DMS153 (cell line): ENCODE measurements around the gene ZNF268.

Experiments used
- DNase-seq: peaks from one replicate; lab custom pipeline; 2025; lab: John Stamatoyannopoulos, UW

The ZNF268 gene

DNA sequence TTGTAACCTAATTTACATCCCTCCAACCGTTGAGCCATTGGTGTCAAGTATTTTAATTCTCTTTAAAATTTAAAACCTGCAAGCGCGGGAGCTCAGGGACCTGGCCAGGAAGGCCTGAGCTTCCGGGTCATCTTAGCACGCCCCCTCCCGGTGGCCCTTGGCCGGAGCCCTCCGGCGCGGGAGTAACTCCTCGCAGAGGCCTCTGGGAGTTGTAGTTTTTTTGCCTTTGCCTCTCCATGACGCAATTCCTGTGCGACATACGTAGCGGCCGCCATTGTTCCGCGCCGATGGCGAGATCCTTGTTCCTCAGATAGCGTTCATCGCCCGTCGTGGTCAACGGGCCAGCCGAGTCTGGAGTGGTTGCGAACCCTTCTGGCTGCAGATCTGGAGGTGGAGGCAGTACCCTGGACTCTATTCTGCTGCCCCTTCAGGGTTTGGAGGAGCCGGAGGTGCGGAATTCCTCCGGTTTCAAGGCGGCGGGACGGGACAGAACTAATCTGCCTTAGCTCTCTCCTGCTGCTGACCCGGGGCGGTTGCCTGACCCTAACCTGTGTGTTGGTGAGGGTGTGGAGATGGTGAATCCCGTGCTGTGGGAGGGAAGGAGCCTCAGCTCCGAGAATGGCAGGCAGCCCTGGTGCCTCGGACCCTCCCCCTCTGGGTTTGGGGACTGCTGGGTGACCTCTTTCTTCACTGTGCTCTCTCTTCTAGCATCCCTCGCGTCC is at the start of gene ZNF268:
ZNF268 (plus strand) TSS at position 258 of the 722 bp plus-strand sequence. CDS start 503 bp downstream, outside the sequence.
- DNase-seq = peak; percentile 92

DNA sequence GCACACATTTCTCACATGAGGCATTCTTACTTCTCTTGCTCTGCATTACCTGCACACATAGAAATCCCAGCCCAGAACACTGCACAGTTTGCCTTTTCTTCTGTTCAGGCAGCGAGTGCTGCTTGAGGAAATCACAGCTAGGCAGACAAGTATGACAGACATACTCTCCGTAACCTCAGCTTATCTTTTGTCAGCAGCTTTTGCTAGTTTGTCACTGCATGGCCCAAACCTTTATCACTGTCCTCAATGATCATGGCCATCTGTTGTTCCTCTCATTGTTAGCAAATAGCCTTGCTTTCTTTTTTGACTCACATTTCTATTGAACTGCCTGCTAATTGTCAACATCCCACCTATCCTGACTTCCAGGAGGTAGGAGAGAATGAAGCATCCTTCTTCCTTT is 45.5 kb upstream of the ZNF268 start:
- DNase-seq = no peak

DNA sequence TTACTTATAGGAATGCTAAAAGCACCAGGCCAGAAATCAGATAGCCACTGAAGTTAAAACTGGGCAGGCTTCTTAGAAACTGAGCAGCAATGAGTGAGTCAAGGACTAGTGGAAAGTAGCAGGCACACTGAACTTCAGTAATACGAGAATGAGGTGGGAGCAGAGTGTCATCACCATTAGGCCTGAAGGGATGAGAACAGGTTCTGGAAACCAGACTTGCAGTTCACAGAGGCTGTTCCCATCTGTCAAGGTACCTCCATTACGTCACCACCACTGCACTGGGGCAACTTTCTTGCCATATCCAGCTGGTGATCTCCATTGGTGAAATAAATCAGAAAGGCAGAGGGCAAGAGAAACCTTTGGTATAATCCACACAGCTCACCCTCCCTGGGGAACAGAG is 35.3 kb upstream of the ZNF268 start:
- DNase-seq = no peak

DNA sequence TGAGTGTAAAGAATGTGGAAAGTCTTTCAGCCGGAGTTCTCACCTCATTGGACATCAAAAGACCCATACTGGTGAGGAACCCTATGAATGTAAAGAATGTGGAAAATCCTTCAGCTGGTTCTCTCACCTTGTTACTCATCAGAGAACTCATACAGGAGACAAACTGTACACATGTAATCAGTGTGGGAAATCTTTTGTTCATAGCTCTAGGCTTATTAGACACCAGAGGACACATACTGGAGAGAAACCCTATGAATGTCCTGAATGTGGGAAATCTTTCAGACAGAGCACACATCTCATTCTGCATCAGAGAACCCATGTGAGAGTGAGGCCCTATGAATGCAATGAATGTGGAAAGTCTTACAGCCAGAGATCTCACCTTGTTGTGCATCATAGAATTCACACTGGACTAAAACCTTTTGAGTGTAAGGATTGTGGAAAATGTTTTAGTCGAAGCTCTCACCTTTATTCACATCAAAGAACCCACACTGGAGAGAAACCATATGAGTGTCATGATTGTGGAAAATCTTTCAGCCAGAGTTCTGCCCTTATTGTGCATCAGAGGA is 25.1 kb upstream of the ZNF268 start:
- no peak for DNase-seq

DNA sequence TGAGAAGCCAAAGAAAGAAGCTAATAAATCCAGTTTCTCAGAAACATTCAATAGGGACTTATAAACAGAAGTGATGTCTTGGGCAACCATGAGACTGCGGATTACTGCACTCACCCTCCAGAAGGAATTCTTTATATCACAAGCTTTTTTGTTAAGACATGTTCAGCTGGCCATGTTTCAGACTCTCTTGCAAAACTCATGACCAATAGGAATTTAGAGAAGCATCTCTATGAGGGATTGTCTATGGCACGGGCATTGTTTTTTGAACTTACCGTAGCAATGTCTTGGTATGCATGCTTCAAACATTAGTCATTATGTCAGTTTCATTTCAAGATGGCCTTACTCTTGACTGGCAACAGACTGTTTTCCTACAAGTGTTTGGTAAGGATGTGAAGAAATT is 15.5 kb upstream of the ZNF268 start:
- no peak for DNase-seq

DNA sequence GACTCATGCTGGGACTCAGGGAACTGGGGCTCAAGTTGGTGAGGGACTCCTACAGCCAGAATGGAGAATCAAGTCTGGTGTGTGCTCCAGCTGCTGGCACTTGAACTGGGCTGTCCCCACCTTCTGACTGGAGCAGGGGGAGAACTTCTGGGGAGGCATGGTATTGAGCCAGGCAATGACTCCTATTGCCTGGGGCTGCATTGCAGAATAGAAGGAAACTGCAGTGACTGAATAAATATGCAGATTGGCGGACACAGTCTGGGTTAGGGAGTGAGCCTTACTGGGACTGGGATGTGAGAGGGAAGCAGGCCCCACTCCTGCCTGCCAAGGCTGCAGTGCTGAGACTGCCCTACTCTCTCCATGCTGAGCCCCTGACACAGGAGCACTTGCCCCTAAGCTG is 8.8 kb upstream of the ZNF268 start:
- no peak for DNase-seq

DNA sequence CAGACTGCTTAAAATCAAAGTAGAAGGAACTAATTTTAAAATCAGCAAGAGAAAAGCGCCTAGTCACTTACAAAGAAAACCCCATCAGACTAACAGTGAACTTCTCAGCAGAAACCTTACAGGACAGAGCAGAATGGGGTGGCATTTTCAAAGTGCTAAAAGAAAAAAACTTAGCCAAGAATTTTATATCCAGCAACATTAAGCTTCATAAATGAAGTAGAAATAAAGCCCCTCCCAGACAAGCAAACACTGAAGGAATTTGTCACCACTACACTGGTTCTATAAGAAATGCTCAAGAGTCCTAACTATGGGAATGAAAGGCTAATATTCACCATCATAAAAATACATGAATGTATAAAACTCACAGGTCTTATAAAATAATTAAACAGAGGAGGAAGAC is 6.4 kb upstream of the ZNF268 start:
- DNase-seq = no peak

DNA sequence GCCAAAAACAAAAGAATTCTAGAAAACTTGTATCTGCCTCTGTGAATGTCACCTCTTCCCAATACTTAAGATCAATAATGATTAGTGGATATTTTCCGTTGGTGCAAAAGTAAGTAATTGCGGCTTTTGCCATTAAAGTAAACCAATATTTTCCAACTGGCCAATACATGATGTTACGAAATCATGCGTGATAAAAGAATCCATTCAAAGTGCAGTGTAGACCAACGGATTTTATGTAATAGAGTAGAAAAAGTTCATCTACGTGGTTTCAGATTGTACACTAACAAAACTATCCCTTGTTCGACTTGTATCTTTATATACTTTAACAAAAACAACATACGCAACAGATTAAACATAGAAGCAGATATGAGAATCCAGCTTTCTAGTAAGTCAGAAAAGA is 626 bp upstream of the ZNF268 start:
- no peak for DNase-seq

DNA sequence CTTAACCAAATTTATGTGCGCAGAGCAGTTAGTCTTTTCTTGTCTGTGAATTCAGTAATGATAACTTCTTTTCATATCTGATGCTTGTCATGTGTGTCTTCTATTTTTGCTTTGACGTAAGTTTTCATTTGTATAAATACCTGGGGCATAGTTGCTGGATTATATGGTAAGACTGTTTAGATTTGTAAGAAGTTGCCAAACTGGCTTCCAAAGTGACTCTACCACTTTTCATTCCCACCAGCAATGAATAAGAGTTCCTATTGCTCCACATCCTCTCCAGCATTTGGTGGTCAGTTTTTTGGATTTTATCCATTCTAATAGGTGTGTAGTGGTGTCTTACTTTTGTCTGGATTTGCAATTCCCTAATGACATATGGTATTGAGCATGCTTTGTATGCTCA is 8.9 kb downstream of the ZNF268 start:
- no peak for DNase-seq

DNA sequence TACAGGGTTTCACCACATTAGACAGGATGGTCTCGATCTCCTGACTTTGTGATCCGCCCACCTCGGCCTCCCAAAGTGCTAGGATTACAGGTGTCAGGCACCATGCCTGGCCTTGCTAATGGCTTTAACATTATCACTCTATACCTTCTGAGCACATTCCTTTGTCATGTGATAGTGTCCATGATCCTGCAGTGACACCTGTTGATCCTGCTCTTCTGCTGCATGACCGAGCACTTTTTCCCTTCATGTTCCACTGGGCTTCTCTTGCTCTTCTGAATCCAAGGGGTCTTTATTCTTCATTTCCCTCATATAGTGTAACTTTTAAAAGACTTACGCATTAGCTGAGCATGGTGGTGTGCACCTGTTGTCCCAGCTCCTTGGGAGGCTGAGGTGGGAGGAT is 11.6 kb downstream of the ZNF268 start:
- no peak for DNase-seq

DNA sequence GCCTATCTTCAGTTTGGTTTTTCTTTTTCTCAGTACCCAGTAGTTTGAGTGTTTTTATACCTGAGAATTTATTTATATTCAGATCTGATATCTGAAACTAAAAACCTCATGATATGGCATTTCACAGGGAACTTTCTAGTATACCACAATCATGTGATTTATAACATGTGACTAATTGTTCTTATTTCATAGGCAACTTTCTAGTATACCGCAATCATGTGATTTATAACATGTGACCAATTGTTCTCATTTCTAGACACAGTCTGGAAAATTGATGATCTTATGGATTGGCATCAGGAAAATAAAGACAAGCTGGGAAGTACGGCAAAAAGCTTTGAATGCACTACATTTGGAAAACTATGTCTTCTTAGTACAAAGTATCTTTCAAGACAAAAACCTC is 20.6 kb downstream of the ZNF268 start:
- DNase-seq = no peak

DNA sequence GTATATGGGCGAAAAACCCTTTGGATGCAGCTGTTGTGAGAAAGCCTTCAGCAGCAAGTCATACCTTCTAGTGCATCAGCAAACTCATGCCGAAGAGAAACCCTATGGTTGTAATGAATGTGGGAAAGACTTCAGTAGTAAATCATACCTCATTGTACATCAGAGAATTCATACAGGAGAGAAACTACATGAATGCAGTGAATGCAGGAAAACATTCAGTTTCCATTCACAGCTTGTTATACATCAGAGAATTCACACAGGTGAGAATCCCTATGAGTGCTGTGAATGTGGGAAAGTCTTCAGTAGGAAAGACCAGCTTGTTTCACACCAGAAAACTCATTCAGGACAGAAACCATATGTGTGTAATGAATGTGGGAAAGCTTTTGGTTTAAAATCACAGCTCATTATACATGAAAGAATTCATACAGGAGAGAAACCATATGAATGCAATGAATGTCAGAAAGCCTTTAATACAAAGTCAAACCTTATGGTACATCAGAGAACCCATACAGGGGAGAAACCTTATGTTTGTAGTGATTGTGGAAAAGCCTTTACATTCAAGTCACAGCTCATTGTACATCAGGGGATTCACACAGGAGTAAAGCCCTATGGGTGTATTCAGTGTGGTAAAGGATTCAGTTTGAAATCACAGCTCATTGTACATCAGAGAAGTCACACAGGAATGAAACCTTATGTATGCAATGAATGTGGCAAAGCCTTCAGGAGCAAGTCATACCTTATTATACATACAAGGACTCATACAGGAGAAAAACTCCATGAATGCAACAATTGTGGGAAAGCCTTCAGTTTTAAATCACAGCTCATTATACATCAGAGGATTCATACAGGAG is 21.4 kb downstream of the ZNF268 start:
- DNase-seq = no peak

DNA sequence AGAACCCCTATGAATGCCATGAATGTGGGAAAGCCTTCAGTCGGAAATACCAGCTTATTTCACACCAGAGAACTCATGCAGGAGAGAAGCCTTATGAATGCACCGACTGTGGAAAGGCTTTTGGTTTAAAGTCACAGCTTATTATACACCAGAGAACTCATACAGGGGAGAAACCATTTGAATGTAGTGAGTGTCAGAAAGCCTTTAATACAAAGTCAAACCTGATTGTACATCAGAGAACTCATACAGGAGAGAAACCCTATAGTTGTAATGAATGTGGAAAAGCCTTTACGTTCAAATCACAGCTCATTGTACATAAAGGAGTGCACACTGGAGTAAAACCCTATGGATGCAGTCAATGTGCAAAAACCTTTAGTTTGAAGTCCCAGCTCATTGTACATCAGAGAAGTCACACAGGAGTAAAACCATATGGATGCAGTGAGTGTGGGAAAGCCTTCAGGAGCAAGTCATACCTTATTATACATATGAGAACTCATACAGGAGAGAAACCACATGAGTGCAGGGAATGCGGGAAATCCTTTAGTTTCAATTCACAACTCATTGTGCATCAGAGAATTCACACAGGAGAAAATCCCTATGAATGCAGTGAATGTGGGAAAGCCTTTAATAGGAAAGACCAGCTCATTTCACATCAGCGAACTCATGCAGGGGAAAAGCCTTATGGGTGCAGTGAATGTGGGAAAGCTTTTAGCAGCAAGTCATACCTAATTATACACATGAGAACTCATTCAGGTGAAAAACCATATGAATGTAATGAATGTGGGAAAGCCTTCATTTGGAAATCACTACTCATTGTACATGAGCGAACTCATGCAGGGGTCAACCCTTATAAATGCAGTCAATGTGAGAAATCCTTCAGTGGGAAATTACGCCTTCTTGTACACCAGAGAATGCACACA is 22.3 kb downstream of the ZNF268 start:
- peak; percentile 27 for DNase-seq

DNA sequence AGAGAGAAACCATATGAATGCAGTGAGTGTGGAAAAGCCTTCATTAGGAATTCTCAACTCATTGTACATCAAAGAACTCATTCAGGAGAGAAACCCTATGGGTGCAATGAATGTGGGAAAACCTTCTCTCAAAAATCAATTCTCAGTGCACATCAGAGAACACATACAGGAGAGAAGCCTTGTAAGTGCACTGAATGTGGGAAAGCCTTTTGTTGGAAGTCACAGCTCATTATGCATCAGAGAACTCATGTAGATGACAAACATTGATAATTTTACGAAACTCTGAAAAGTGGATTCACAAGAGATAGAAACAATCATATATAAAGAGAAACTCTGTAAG is 22.9 kb downstream of the ZNF268 start:
- no peak for DNase-seq

DNA sequence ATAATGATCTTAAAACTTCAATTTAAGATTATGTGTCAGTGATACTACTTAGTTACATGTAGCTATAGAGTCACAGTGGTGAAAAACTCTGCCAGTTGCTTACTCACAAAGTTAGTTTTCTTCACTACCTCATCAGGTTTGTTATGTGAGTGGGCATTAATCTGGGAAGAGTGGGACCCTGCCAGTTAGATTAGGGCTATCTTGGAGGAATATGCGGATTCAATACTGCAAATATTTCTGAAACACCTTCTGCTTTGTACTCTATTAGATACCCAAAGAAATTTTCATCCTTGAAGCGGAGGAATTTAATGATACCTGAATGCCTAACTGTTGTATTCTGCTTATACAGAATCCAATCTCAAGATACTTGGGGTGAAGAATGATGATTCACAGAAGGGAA is 25.1 kb downstream of the ZNF268 start:
- no peak for DNase-seq

DNA sequence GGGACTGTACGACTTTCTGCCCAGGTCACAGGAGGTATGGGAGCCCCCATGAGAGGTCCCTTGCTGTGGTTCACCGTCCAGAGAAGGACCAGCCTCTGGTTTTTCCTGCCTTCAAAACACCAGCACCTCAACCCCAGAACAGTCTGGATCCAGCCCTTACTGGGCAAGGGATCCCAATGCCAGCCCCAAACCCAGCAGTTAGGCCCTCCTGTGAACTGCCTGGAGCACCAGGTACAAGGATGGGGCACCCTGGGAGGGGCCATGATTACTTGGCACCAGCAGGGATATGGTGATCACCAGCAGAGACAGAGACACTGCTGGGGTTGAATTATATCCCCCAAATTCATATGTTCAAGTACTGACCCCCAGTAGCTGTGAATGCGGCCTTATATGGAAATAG is 34.4 kb downstream of the ZNF268 start:
- DNase-seq = no peak

DNA sequence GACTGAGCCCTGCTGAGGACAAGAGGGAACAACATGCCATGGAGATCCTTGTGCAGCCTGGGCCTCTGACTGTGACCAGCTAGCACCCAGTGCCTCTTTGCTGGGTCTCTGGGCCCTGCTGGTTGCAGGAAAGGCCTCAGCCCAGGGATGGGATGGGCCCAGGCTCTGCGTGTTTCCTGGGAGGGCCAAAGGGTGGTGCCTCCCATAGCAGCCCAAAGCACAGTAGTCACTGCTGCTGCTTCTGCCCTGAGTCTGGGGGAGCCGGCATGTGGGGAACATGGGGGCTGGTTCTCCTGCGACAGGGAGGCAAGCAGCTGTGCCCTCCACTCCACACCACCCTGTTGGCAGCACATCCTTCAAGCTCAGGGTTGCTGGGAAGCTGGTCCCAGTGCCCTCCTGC is 35.9 kb downstream of the ZNF268 start:
- DNase-seq = no peak

DNA sequence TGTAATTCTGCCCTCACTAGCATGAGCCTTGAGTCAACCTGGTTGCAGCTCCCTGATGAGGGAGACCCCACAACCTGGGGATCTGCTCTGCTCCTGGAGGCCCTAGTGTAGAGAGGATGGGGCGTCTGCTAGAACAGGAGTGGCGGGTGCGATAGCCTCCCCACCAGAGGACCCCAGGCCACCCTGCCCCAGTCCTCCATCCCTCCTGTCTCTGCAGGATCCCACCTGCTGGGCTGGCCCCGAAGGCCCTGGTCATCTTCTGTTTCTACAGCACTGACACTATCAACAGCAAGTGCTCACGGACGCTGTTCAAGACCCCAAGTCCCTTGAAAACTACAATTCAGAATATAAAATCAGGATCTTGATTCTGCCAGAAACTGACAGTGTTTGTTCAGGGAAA is 39.2 kb downstream of the ZNF268 start:
- no peak for DNase-seq

DNA sequence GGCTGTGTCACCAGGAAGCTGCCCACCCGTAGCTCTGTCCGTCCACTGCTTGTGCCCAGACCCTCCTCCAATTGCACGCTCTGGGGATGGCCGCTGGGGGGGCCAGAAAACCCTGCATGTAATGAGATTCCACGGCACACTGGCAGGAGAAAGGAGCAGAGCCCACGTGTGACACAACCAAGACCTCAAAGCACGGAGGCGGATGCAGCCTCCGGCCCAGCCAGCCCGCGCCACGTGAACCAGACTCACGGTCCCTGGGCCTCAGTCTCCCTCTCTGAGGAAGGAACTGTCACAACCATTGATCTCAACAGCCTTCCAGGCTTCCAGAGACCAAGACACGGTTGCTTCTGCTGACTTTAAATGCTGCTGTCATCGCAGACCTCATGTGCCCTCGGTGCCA is 39.9 kb downstream of the ZNF268 start:
- no peak for DNase-seq

DNA sequence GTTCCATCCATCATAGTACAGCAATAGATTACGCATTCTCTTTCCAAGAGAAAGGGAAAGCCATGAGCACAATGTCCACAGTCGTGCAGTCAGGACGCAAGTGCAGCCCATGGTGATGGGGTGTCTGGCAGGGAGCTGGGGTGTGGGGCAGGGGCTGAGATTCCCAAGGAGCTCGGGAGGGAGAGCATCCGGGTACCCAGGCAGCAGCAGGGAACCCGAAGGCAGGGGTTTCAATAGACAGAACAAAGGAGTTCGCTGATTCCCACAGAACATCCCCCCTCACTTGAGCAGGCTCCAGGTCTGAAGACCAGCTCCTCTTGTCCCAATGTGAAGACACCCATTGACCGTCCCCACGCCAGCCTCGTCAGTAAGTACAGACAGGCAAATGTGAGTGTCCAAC is 40.9 kb downstream of the ZNF268 start:
- DNase-seq = no peak

DNA sequence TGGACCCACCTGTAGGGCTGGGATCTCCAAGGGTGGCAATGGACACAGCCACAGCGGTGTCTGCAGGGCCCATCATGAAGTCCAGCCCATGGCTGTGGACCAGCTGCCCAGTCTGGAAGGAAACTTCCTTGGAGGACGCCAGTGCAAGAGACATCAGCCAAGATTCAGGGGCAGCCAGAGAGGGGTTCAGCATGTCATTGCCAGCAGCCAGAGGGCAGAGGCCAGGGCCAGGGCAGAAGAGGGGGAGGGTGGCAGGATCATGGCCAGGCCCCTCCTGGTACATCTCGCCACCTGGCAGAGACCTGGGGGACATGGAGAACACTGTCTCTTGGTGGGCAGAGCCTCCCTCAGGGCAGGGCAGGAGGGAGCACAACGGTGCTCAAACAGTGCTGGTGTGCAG is 44.2 kb downstream of the ZNF268 start:
- DNase-seq = no peak

DNA sequence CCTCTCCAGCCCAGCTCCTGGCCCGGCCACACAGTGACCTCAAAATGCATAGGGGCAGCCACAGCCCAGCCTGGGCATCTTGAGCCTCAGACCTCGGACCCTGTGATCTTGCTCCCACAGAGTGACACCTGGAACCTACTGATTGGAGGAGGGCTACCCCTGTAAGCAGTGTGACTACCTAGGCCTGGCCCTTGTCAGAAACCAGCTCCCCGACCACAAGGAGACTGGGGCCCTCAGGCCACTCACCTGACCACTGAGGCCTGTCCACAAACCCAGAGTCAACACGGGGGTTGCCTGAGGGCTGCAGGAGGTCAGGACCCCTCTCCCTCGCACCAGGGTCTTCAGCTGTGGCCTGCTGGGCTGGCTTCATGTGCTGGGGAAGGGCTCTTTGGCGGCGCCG is 45.4 kb downstream of the ZNF268 start:
- DNase-seq = no peak
